ENCODE results near the gene USH1C.

Gene USH1C

DNA sequence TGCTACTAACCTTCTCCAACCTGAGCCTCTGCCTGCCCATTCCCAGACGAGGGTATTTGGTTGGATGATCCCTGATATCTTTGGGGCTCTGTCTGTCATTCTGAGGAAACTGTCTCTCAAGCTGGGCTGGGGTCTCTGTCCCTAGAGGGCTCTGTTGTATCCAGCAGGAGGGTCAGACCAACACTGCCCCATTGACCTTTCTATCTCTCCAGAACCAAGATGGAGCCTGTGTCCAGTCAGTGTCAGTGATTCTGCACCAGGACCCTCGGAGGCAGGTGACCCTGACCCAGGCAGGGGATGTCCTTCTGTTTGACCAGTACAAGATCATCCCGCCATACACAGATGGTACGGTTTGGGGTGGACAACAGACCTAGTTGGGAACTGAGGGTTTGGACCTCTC, 24.7 kb upstream of the USH1C start:
- DNase-seq = no peak

- DNase-seq = no peak
Measured at GRCh38 chr11:17564687-17565042, 20.4 kb upstream of the USH1C start.

GRCh38 chr11:17563961-17564686, 19.9 kb upstream of the USH1C start:
- DNase-seq = no peak

- no peak for DNase-seq
Measured at GRCh38 chr11:17563231-17563646, 19.0 kb upstream of the USH1C start.

- DNase-seq = no peak
Measured at GRCh38 chr11:17561526-17561925, 17.3 kb upstream of the USH1C start.

GRCh38 chr11:17561111-17561415, 16.8 kb upstream of the USH1C start:
- DNase-seq = no peak

DNA sequence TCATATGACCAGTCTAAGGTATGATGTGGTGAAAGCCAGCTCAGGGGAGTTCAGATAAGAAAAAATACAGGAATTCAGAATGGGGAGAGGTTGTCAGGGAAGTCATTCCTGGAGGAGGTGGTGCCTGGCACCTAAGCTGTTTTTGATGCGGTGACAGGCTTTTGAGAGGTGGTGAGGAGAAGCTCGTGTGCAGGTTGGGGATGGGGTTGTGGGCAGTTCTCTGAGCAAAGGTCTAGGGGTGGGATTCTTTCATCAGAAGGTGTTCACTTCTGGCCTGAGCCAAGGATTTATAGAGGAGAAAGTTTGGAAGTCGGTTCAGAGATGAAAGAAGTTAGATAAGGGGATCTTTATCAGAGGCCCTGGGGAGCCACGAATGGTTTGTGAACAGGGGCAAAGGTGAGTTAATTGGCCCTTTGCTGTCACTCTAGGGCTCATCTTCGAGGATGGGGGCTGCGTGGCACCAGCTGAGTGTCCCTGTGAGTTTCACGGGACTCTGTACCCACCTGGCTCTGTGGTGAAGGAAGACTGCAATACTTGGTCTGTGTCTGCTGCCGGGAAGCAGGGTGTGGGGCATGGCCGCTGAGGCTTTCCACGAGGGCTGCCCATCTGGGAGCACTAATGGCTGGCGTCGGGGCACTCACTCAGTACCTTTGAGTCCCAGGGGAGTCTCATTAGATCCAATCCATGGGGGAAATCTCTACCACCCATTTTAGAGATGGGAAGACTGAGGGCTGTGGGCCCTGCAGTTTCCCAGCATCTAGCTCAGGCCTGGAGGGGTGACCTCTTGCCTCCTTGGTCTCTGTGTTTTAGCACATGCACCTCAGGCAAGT, 16.3 kb upstream of the USH1C start:
- DNase-seq = no peak

DNA sequence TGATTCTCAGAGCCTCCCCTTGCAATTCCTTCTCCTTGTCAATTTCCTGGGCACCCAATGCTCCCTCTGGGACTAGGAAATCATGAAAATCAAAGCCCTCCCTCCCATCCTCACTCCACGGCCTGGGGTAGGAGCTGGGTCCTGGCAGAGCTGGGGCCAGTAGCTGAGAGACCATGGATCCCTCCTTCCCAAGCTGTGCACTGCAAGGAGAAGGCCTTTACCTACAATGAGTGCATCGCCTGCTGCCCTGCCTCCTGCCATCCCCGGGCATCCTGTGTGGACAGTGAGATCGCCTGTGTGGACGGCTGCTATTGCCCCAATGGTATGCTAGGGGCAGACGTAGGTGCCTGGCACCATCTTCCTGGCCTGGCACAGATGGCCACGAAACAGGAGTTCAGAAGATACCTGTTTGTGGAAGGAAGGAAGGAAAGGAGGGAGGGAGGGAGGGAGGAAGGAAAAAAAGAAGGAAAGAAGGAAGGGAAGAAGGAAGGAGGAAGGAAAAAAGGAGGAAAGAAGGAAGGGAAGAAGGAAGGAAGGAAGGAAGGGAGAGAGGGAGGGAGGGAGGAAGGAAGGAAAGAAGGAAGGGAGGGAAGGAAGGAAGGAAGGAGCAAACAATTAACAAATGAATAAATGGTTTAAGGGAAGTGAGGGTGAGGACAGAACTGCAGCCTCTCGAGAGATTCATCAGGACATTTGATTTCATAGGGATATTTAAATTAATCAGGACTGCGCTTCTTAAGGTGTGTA, 15.3 kb upstream of the USH1C start:
- no peak for DNase-seq

DNA sequence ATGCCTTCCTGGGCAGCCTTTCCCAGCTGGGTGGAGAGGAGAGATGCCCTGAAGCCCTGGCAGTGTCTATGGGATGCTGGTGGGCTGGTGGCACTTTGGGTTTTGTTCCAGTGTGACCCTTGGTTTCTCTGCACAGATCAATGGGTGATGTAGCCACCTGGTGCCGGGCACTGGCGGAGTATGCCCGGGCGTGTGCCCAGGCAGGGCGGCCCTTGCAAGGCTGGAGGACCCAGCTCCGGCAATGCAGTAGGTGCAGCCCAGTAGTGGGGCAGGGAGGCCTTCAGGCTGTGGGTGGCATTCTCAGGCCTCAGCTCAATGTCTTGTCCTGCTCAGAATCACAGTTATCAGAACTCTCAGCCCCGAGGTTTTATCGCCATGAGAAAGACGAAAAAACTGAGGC, 14.7 kb upstream of the USH1C start:
- DNase-seq = no peak

- DNase-seq = no peak
Measured at GRCh38 chr11:17558025-17558780, 14.0 kb upstream of the USH1C start.

DNA sequence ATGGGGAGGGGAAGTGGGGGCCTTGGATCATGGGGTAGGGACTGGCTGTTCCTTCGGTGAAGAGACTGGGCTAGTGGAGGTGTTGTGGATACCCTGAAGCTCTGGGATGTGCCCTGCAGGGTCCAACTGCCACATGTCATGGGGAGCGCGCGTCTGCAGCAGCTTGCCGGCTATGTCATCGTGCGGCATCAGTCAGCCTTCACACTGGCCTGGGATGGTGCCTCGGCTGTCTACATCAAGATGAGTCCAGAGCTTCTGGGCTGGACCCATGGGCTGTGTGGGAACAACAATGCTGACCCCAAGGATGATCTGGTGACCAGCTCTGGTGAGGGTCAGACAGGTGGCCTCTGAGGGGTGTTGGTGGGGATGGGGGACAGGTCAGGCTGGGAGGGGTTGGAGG, 12.8 kb upstream of the USH1C start:
- no peak for DNase-seq

DNA sequence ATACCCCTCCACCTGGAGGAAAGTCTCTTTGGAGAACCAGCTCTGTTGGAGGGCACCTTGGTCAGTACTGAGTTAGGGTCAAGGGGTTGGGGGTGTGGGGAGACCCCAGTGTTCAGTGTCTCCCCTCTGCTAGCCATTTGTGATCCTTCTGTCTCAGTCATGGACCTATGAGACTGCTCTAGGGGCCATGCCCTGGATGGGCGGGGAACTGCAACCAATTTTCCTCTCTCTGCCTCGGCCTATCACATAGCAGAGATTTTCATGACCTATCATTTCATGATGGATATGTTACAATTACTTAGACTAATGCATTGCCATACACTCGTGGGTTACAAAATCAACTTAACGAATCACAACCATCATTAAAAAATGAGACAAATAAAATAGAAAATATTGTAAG, 10.3 kb upstream of the USH1C start:
- no peak for DNase-seq

- no peak for DNase-seq
Measured at GRCh38 chr11:17553249-17553546, 9.0 kb upstream of the USH1C start.

DNA sequence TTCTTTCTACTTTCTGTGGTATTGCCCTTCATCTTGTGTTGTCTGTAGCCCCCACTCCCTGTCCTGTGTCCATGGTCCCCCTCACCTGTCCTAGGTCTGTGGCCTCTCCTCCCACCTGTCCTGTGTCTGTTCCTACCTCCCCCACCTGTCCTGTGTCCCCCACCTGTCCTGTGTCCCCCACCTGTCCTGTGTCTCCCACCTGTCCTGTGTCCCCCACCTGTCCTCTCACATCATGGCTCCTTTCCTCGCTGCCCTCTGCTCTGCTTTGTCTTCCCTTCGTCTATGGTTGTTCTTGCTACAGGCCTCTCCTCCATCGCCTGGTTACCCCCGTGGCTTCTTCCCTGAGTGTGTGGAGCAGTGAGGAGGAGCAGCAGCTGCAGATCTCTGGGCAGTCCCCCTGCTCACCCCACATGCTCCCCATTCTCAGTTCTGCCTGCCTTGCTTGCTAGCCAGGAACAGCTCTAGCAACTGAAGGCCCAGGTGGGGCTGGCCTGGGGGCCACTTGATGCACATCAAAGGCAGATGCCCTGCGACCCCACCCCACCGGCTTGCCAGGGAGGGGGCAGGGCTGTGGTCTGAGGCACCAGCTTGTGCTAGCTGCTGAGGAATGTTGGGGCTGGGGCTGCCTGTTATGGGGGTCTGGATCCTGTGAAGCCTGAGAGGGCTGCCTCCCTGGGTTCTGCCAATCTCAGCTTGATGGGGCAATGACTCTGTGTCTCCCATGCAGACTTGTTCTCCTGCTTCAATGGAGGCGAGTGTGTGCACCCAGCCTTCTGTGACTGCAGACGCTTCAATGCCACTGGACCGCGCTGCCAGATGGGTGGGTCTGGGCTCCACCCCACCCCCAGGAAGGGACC, 8.4 kb upstream of the USH1C start:
- DNase-seq = no peak

GRCh38 chr11:17552041-17552355, 7.8 kb upstream of the USH1C start:
- no peak for DNase-seq

DNA sequence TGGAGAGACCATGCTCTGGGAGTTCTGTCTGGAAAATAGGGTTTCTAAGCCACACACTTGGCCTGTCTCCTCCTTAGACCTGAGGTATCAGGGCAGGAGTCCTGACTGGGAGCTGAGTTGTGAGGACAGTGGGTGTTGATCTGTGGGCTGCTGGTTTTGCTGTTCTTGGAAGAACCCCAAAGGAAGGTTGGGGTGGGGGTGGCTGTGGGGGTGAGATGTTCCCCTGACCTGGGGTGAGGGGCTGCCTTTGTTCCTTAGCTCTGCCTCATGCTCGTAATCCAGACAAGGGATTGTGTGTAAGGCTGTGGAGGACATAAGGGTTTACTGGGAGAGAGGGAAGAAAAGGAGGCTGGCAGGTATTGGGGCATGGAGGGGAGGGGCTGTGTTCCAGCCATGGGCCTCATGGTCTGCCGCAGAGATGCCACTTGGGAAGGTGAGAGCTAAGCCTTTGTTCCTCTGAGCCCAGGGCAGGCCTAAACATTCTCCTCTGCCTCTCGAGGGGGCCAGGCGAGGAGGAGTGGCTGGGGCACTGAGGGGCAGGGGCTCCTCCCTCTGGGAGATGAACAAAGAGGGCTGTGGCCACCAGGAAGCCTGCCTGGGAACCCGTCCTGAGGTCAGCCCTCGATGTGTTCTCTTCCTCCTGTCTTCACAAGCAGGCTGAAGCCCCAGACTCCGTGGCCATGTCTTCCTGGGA, 7.3 kb upstream of the USH1C start:
- DNase-seq = no peak

- peak in 1 of 3 experiments; percentile 3 for DNase-seq
Measured at GRCh38 chr11:17550450-17551346, 6.5 kb upstream of the USH1C start.

- DNase-seq = no peak
Measured at GRCh38 chr11:17548444-17548843, 4.2 kb upstream of the USH1C start.

DNA sequence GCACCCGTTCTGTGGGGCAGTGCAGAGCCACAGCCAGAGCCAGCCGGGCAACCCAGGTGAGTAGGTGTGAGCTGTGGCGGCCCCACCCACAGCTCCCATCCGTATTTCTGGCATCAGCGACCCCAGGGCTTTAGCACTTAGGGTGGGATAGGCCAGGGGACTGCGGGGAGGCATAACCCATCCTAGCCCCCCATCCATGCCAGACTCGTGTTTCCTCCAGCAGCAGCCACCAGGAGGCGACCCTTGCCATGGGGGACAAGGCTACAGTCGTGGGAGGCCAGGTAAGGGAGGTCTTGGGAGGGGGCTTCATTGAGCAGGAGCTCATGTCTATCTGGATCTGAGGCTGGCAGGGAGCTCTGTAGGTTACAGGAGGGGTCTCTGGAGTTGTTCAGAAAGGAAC, 3.7 kb upstream of the USH1C start:
- DNase-seq = no peak

- peak; percentile 40 to 67 (median 49) for DNase-seq
Measured at GRCh38 chr11:17547051-17547577, 2.9 kb upstream of the USH1C start, which contains the start of gene OTOG. OTOG (plus strand) TSS chr11:17547259; CDS start chr11:17547373, 114 bp downstream.

DNA sequence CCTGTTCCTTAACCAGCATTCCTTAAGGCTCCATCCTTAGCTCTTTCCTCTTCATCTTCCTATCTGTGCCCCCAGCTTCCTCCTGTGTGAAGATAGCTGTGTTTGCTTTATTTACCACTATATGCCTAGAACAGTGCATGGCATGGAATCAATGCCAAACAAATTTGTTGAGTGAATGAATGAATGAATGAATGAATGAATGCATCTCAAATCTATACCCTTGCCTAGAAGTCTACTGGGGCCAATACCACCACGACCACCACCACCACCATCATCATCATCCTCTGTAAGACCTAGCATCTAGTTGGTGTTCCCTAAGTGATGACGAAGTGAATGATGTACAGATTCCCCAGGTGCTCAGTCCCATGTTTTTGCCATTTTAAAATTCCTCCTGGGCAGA, 2.0 kb upstream of the USH1C start:
- DNase-seq = no peak

All from NCI-H1417 (cell line).